ENCODE data around the gene RGS1. TPM values are rescaled to one million over a fixed set of nuclear protein-coding genes. Genes with fewer than 3 reads are reported as not detected.

RGS1 gene, protein sequence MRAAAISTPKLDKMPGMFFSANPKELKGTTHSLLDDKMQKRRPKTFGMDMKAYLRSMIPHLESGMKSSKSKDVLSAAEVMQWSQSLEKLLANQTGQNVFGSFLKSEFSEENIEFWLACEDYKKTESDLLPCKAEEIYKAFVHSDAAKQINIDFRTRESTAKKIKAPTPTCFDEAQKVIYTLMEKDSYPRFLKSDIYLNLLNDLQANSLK
- not detected in 5 replicates for total RNA-seq (2022; extraction: Qiagen RNA extraction)

DNA sequence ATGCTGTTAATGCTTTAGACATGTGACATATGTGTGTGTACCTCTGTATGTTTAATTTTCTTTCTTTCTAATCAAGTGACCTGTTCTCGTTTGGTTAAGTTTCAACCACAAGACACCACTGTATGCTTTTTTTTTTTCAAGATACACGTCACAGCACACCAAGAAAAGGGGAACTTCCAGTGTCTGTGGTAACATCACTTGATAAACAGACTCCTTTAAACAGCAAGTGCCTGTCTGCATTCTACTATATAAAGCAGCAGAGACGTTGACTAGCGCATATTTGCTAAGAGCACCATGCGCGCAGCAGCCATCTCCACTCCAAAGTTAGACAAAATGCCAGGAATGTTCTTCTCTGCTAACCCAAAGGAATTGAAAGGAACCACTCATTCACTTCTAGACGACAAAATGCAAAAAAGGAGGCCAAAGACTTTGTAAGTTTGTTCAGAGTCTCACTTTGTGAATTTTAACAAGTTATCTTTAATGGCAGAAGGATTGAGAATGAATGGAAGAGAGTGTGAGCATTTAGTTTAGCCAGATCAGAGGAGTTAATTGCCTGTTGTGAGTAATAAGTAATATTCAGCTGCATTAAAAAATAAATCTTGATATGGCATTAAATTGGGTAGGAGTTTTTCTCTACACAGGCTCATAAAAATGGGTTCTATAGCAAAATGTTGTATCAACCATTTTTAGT lies at the start of gene RGS1:
RGS1 (plus strand) TSS at position 275 of the 691 bp plus-strand sequence; CDS start at position 295, 20 bp downstream.

Other genes with a start within 250 kb of the RGS1 start
- not detected in 5 replicates for gene RGS13, start 60.4 kb downstream of the RGS1 start, total RNA-seq (2022; extraction: Qiagen RNA extraction)
- gene RGS2, start 233.3 kb downstream of the RGS1 start, total RNA-seq (2022; extraction: Qiagen RNA extraction): 97.4 to 145 TPM (median 110 TPM) in 5 replicates